Measurements from ENCODE around the gene CEP43. TPM values are rescaled to one million over a fixed set of nuclear protein-coding genes. Genes with fewer than 3 reads are reported as not detected.

Gene CEP43
- total RNA-seq, 6 experiments from 2014 or later: 16.5 to 24.8 (median 21.0) TPM

GRCh38 chr6:166997348-166997747 is 1.8 kb upstream of the CEP43 start:
- Mint-ChIP-seq H3K9me3 (no peaks in the 10 kb centered on the region), H3K27me3 (ENCODE audit: insufficient read depth) (no peaks in the 10 kb centered on the region), H3K4me3 (peak overlapping the region; percentile 83), H3K36me3 (ENCODE audit: low read depth) (peaks cover 10% of the 10 kb centered on the region; the same call in 1 of the 2 replicates), H3K27ac (peak overlapping the region; percentile 45), H3K4me1 (ENCODE audit: low read depth) (peaks cover 37% of the 10 kb centered on the region)
- no peak for TF ChIP-seq CTCF (IDR thresholded peaks at IDR 0.05)
- DNase-seq: no peak

- peak overlapping the region; percentile 45 for H3K27ac Mint-ChIP-seq
- DNase-seq: peak; percentile 76
- H3K27me3 Mint-ChIP-seq (ENCODE audit: insufficient read depth): no peaks in the 10 kb centered on the region
- peak overlapping the region; percentile 83 for H3K4me3 Mint-ChIP-seq
- H3K9me3 Mint-ChIP-seq: no peaks in the 10 kb centered on the region
- peaks cover 10% of the 10 kb centered on the region; the same call in 1 of the 2 replicates for H3K36me3 Mint-ChIP-seq (ENCODE audit: low read depth)
- H3K4me1 Mint-ChIP-seq (ENCODE audit: low read depth): peaks cover 37% of the 10 kb centered on the region
- TF ChIP-seq CTCF (IDR thresholded peaks at IDR 0.05): peak; percentile 63
Observed at GRCh38 chr6:166997768-166998255, 1.4 kb upstream of the CEP43 start.

GRCh38 chr6:166998256-166999144 is 697 bp upstream of the CEP43 start:
- no peak for TF ChIP-seq CTCF (IDR thresholded peaks at IDR 0.05)
- no peaks in the 10 kb centered on the region for H3K9me3 Mint-ChIP-seq
- H3K27me3 Mint-ChIP-seq (ENCODE audit: insufficient read depth): no peaks in the 10 kb centered on the region
- peaks cover 10% of the 10 kb centered on the region; the same call in 1 of the 2 replicates for H3K36me3 Mint-ChIP-seq (ENCODE audit: low read depth)
- DNase-seq: no peak
- peaks cover 37% of the 10 kb centered on the region for H3K4me1 Mint-ChIP-seq (ENCODE audit: low read depth)
- H3K27ac Mint-ChIP-seq: peak overlapping the region; percentile 71
- H3K4me3 Mint-ChIP-seq: peak overlapping the region; percentile 85

GRCh38 chr6:166999884-167000253 is 672 bp downstream of the CEP43 start:
- H3K36me3 Mint-ChIP-seq (ENCODE audit: low read depth): peaks cover 11% of the 10 kb centered on the region; the same call in 1 of the 2 replicates
- no peaks in the 10 kb centered on the region for H3K9me3 Mint-ChIP-seq
- peak overlapping the region; percentile 96 for H3K4me3 Mint-ChIP-seq
- DNase-seq: no peak
- peak overlapping the region; percentile 57; the same call in 1 of the 2 replicates for H3K27ac Mint-ChIP-seq
- no peaks in the 10 kb centered on the region for H3K27me3 Mint-ChIP-seq (ENCODE audit: insufficient read depth)
- peaks cover 37% of the 10 kb centered on the region for H3K4me1 Mint-ChIP-seq (ENCODE audit: low read depth)
- TF ChIP-seq CTCF (IDR thresholded peaks at IDR 0.05): no peak

GRCh38 chr6:167000759-167001158 is 1.6 kb downstream of the CEP43 start:
- peak overlapping the region; percentile 96 for H3K4me3 Mint-ChIP-seq
- TF ChIP-seq CTCF (IDR thresholded peaks at IDR 0.05): no peak

More at GRCh38 chr6:167000759-167001158, 1.6 kb downstream of the CEP43 start:
- Mint-ChIP-seq H3K27ac (peak overlapping the region; percentile 25; the same call in 1 of the 2 replicates), H3K9me3 (no peaks in the 10 kb centered on the region), H3K4me1 (ENCODE audit: low read depth) (peaks cover 37% of the 10 kb centered on the region), H3K36me3 (ENCODE audit: low read depth) (peaks cover 14% of the 10 kb centered on the region; the same call in 1 of the 2 replicates), H3K27me3 (ENCODE audit: insufficient read depth) (no peaks in the 10 kb centered on the region)
- DNase-seq: no peak

Data from HFFc6 (cell line).